ENCODE results near the gene TICRR.

Gene TICRR

GRCh38 chr15:89630260-89630659, 55.0 kb downstream of the TICRR start:
- DNase-seq, result no peak

DNA sequence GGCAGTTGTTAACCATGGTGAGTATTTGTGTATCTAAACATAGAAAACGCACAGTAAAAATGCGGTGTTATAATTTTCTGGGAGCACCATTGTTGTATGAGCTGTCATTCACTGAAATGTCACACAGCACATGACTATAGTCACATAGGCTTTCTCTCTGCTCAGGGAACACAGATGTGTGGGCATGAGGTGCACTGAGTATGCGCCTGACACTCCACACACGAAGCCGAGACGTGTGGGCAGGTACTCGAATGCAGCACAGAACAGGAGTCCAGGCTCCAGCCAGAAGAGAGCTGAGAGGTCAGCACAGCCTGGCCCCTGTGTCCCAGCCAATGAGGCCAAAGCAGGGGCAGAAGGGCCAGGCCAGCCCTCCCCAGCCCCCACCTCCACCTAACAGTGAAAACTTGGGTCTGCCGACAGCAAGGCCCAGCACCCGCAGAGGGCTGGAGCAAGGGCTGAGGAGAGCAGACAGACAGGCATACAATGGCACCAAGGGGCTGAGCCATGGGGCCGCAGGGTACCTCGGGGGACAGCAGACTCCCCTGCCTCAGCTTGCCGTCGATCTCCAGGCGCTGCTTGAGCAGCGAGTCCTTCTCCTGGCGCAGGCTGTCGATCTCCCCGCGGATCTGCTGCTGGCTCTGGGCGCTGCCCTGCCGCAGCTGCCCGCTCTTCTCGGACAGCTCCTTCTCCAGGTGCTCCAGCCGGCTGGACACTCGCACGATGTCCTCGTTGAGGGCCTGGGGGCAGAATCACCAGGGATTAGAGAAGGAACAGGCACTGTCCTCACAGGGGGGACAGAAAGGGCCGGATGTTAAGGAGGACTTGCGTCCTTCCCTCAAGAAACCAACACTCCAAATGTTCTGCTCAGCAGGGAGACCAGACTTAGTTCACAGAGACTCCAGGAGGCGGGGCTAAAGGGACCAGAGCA, 56.0 kb downstream of the TICRR start:
- DNase-seq, result no peak

DNA sequence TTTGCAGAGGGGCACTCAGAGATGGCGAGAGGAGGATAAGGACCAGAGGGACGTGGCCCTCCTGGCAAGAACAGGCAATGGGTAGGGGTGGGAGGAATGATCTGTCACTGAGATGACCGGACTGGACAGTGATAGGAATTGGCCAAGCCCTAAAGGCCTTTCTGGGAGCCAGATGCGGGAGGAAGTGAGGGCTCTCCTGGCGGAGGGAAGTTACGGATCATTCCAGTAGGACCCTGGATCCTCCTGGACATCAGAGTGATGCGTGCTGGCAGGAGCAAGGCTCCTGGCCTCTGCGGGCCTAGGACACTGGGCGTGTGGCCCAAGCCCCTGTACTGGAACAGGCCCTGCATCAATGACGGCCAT, 56.6 kb downstream of the TICRR start:
- DNase-seq, result no peak

GRCh38 chr15:89632563-89633430, 57.5 kb downstream of the TICRR start:
- no peak for DNase-seq

DNA sequence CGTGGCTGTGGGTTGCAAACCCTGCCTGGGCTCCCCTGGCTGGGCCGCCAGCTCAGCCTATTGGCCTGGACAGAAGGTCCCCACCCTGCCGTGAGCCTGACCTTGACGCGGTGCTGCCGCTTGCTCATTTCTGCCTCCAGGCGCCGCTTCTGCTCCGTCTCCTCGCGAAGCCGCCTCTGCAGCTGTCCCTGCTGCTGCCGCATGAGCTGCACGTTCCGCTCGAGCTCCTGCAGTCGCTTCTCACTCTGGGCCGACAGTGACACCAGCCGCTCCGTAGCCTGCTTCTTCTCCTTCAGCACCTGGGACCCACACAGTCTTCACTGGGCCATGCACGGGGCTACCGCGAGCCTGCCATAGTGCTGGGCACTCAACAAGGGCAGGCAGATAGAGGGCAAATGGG, 58.3 kb downstream of the TICRR start:
- DNase-seq, result no peak

- no peak for DNase-seq
Measured at GRCh38 chr15:89640245-89640644, 65.0 kb downstream of the TICRR start.

GRCh38 chr15:89641053-89641452, 65.8 kb downstream of the TICRR start:
- DNase-seq, result no peak

GRCh38 chr15:89642106-89642505, 66.8 kb downstream of the TICRR start:
- DNase-seq, result no peak

DNA sequence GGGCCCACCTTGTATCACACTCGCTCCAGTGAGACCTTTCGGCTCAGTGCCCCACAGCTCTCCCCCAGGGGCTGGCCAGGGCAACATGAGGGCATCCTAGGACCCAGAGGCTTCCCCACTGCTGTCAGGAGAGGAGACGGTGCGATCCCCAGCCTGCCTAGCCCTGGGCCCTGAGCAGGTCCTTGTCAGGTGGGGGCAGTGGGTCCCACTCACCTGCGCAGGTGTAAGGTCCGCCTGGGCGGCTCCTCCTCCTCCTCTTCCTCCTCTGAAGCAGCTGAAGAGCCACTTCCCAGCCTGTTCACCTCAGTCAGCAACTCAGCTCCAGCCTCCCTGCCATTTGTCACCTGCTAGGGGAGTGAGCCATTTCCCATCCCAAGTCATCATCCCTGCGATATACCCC, 70.4 kb downstream of the TICRR start:
- DNase-seq, result no peak

DNA sequence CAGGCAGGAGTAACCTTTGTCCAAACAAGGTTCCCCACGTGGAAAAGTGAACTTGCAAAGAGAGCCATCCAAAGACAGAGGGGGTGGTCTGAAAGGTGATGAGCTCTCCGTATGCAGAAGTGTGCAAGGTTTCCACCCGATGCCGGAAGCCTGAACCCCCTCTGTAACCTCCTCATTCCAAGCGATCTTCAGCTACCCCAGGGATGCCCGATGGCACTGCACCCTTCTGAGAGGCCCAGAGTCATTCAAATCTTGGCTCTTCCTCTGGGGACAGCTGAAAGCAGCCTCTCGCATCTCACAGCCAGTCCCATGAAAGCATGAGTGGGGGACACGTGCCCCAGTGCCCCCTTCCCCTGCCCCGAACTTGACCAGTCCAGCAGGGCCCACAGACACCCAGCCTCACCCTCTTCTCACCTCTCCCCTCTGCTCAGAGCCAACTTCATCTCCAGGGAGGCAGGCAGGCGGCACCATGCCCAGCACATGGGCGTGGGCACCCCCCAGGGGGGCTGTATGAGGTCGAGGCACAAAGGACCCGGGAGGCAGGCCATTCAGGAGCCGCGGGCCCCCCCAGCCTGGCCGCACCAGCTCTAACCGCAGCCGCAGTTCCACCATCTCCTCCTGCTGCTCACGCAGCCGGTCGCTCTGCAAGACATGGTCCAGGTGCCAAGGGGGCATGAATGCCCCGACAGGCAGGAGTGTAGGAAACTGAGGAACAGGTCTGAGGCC, 71.3 kb downstream of the TICRR start:
- no peak for DNase-seq

DNA sequence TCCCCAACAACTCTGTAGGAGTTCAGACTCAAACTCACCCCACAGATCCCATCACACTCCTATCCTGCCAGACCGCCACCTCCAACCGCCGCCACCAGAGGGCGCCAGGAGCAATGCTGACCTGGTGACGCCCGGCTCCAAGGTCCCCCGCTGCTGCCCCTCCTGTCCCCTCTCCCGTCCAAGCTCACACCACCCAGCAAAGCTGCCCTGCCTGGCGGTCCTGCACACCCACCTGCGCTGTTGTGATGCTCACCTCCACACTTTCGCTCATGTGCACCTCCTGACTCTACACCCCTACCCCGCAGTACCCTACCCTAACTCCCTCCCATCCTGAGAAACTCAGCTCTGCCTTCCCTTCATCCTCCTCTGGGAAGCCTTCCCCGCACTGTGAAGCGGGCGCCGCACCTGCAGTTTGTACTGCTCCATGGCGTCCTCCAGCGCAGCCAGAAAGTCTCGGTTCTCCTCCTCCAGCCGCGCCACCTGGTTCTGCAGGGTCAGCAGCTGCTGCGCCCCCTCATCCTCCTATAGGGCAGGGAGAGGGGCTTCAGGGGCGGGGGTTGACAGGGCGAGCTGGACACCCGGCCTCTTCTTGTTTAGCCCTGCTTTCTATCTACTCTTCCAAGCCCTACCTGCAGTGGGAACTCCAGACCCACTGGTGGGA, 72.1 kb downstream of the TICRR start:
- DNase-seq, result peak; percentile 52

- DNase-seq, result no peak
Measured at GRCh38 chr15:89648106-89649012, 73.1 kb downstream of the TICRR start.

GRCh38 chr15:89649013-89649625, 73.8 kb downstream of the TICRR start:
- DNase-seq, result no peak

DNA sequence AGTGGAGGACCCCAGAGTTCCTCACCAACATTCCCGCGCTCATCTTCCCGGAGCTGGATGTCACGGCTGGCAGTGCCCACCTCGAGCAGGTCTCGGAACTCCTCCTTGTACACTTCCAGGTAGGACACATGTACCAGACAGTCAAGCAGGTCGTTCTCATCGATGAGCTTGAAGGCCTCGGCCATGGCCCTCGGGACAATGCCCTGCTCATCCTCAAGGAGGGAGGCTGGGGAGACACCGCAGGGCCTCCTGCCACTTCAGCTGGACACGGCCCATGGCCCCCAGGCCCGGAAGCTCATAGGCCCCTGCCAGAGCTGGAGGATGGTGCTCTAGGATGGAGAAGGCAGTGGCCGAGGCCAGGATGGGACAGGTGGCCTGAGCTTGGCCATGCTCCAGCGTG, 74.4 kb downstream of the TICRR start:
- no peak for DNase-seq

DNA sequence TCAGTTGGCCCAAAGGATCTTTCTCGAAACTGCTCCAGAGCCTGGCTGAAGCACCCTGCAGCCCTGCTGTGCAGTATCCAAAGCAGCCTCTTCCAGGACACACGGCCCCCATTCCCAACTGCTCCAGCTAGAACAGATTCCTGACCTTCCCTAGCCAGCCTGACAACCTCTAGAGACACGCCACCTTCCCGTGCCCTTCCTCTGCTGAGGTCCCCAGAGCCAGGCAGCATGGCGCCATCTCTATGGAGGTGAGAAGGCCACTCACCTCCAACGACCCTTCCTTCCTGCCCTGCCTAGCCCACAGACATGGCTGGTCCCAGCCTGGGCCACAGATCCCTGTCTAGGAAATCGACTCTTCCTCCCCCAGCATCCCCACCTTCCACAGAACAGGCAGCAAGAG, 76.9 kb downstream of the TICRR start:
- DNase-seq, result no peak

DNA sequence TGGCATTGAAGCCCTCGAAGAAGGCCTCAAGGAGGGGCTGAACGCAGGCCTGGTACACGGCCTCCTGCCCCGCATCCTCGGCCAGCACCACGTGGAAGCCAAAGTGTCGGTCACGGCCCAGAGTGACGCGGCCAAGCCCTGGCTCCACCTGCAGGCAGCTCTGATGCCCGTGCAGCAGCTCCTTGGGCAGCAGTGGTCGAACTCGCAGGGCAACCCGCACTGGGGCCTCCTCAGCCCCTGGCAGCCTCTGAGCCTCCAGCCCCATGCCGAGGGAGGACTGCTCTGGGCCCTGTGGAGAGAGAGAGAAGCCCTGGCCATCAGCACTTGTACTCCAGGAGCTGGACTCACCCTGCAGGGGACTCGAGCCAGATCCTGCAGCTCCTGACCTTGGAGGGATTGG, 77.4 kb downstream of the TICRR start:
- no peak for DNase-seq

DNA sequence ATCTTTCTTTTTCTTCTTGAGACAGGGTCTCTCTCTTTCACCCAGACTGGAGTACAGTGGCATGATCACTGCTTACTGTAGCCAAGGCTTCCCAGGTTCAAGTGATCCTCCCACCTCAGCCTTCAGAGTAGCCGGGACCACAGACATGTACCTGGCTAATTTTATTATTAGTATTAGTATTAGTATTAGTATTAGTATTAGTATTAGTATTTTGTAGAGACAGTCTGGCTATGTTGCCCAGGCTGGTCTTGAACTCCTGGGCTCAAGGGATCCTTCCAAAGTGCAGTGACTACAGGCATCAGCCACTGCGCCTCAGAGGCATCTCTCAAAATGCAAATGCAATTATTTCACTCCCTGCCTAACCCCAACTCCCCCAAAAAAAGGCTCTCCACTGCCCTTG, 78.3 kb downstream of the TICRR start:
- DNase-seq, result no peak

DNA sequence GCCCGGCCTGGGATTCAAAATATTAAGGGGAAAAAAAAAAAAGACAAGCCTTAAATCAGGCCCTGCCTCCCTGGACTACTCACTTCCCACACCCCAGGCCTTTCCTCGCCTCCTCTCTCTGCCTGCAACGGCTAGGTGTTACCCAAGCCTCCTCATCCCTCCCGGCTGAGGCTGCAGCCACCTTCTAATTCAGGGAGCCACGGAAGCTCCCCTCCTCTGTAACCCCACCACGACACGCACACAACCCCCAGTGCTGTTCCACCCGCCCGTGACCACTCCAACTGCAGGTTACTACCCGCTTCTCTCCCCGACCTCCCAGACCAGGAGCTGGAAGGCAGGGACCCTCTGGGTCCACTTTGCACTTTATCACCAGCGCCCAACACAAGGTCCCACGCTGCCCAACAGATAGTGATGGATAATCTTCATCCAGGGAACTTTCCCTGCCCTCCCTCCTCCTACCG, 79.1 kb downstream of the TICRR start:
- peak; percentile 51 for DNase-seq

DNA sequence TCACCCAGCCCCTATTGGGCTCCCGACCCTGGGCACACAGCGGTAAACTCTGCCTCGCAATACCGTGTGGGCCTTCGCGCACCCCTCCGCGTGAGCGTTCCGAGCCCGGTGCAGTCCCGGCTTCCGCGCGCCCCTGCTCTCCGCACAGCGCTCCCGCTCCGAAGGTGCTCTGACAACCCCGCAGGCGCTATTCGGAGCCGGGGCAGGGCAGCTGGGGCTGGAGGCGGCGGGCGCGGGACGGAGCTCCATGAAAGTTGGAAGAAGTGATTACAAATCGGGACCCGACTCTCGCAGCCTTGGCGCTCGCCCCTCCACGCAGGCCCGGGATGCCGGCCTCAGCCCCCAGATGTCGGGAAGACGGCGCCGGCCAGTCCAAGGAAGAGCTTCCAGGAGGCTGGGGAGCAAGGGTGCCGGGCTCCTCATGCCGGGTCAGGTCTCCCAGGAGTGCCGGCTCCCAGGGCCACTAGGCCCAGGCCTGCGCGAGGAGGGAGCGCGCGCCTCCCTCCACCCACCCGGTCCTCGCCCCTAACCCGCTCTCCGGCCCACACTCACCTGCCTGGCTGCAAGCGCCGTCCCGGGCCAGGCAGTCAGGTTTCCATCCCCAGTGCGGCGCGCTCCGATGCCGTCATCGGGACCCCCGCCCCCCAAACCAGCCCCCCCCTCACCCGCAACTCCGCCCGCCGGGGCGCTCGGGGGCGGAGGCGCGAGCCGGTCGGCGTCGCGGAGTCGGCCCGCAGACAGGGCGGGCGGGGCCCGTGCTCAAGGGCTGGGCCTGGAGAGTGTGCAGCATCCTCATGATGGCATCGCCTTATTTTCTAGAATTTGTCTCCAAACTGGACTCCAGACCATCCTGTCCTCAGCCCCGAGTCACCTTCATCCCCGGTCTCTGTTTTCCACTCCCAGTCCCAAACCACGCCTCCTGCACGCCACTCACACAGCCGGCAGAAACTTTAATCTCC, 79.9 kb downstream of the TICRR start, which contains the start of gene KIF7:
KIF7 (minus strand) TSS at position 621 of the 959 bp plus-strand sequence. CDS start 2,537 bp downstream, outside the sequence.
- peak; percentile 77 for DNase-seq

Measured in fibroblast of skin of right biceps (primary cell).